Stomach (tissue), 4 donors: ENCODE measurements around the gene TM4SF5.

ENCODE experiments used
- POLR2A ChIP-seq, 4 donors: fragments of 450-650 bp; IDR thresholded peaks; one replicate each; pipeline ENCODE4 v1.6.1; 2016; ENCODE audit warnings: antibody characterized with exemption in 4 of 4, control low read depth in 2 of 4, mild to moderate bottlenecking in 1 of 4, moderate library complexity in 1 of 4
- TF ChIP-seq, protein P1 (sequence below), 7 experiments: fragments of 450-650 bp in 4 of 7; fragments of 200-600 bp in 3 of 7; sonication (generic) in 3 of 7; IDR thresholded peaks; one replicate each; pipeline ENCODE4 v1.5.1; 2016 to 2019; ENCODE audit warnings: antibody characterized with exemption in 7 of 7, control low read depth in 2 of 7, mild to moderate bottlenecking in 1 of 7

- TF ChIP-seq, protein P1, sequence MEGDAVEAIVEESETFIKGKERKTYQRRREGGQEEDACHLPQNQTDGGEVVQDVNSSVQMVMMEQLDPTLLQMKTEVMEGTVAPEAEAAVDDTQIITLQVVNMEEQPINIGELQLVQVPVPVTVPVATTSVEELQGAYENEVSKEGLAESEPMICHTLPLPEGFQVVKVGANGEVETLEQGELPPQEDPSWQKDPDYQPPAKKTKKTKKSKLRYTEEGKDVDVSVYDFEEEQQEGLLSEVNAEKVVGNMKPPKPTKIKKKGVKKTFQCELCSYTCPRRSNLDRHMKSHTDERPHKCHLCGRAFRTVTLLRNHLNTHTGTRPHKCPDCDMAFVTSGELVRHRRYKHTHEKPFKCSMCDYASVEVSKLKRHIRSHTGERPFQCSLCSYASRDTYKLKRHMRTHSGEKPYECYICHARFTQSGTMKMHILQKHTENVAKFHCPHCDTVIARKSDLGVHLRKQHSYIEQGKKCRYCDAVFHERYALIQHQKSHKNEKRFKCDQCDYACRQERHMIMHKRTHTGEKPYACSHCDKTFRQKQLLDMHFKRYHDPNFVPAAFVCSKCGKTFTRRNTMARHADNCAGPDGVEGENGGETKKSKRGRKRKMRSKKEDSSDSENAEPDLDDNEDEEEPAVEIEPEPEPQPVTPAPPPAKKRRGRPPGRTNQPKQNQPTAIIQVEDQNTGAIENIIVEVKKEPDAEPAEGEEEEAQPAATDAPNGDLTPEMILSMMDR (IDR thresholded peaks at IDR 0.05): no peak
- no peak for TF ChIP-seq POLR2A (IDR thresholded peaks at IDR 0.05)
Observed at GRCh38 chr17:4722678-4723240, 48.9 kb upstream of the TM4SF5 start.
